ENCODE results near the gene WDR19. TPM values are rescaled to one million over a fixed set of nuclear protein-coding genes. Genes with fewer than 3 reads are reported as not detected.

Gene WDR19
- total RNA-seq, 1 donor from 2014 or later: 55.7 TPM

DNA sequence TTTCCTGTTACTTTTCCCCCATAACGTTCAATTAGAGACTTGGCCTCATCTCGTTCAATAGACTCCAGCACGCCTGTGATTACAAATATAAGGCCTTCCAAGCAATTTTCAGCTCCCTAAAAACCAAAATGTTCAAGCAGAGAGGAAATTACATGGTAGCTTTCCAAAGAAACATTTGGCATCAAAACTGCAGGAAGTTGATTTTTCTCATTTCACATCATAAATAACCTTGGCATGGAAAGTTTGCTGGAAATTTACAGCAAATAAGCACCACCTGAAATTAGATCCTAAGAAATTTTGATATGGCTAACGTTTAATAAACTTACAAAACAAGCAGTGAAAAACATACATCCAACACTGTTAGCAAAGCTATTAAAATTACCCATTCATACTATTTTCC is 130.5 kb downstream of the WDR19 start:
- no peak overlapping the region for H3K4me3 Mint-ChIP-seq
- no peak overlapping the region for H3K27ac Mint-ChIP-seq
- no peaks in the 10 kb centered on the region for H3K9me3 Mint-ChIP-seq
- H3K4me1 Mint-ChIP-seq: no peaks in the 10 kb centered on the region
- no peak for TF ChIP-seq CTCF (IDR thresholded peaks at IDR 0.05; ENCODE audit: unreplicated experiment)
- H3K27me3 Mint-ChIP-seq (ENCODE audit: low read depth): no peaks in the 10 kb centered on the region
- DNase-seq (ENCODE audit: low spot score in 2 of 2, unreplicated experiment in 2 of 2): no peak
- H3K36me3 Mint-ChIP-seq: peaks cover 30% of the 10 kb centered on the region

DNA sequence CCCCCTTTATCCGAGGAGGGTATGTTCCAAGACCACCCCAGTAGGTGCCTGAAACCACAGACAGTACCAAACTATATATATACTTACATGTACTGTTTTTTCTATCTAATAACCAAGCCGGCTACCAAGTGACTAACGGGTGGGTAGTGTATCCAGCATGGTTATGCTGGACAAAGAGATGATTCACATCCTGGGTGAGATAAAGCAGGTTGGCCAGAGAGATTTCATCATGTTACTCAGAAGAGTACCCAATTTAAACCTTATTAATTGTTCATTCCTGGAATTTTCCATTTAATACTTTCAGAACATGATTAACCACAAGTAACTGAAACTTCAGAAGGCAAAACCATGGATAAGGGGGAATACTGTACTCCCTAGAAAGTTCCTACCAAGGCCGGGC is 137.3 kb downstream of the WDR19 start:
- Mint-ChIP-seq H3K27me3 (ENCODE audit: low read depth) (no peaks in the 10 kb centered on the region), H3K27ac (no peak overlapping the region), H3K9me3 (no peaks in the 10 kb centered on the region), H3K4me1 (no peaks in the 10 kb centered on the region), H3K36me3 (peaks cover 20% of the 10 kb centered on the region), H3K4me3 (no peak overlapping the region)
- no peak for DNase-seq (ENCODE audit: low spot score in 2 of 2, unreplicated experiment in 2 of 2)
- no peak for TF ChIP-seq CTCF (IDR thresholded peaks at IDR 0.05; ENCODE audit: unreplicated experiment)

GRCh38 chr4:39320381-39321115 is 138.2 kb downstream of the WDR19 start:
- TF ChIP-seq CTCF (IDR thresholded peaks at IDR 0.05; ENCODE audit: unreplicated experiment): no peak
- H3K9me3 Mint-ChIP-seq: no peaks in the 10 kb centered on the region
- no peaks in the 10 kb centered on the region for H3K4me1 Mint-ChIP-seq
- H3K36me3 Mint-ChIP-seq: peaks cover 26% of the 10 kb centered on the region
- no peaks in the 10 kb centered on the region for H3K27me3 Mint-ChIP-seq (ENCODE audit: low read depth)
- no peak overlapping the region for H3K27ac Mint-ChIP-seq
- DNase-seq (ENCODE audit: low spot score in 2 of 2, unreplicated experiment in 2 of 2): no peak
- H3K4me3 Mint-ChIP-seq: no peak overlapping the region

DNA sequence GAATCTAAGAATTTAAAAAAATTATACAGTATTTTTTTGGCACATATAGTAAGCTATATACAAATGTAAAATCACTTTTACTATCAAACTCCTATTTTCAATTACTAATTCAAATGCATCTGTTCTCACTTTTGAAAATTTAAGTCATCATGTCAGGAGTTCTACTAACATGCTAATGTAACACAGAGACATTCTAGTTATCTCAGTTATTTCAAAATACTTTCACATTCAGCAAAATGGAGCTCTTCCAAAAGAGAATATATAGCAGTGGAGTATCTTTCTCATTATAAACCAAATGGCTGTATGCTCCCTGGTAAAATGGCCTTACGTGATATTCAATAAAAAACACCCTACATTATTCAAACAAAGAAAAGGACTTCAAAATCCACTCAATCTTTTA is 141.5 kb downstream of the WDR19 start:
- Mint-ChIP-seq H3K27ac (peak overlapping the region; percentile 9), H3K36me3 (peaks cover 39% of the 10 kb centered on the region), H3K9me3 (peaks cover 5% of the 10 kb centered on the region), H3K27me3 (ENCODE audit: low read depth) (no peaks in the 10 kb centered on the region), H3K4me3 (no peak overlapping the region), H3K4me1 (no peaks in the 10 kb centered on the region)
- TF ChIP-seq CTCF (IDR thresholded peaks at IDR 0.05; ENCODE audit: unreplicated experiment): no peak
- DNase-seq (ENCODE audit: low spot score in 2 of 2, unreplicated experiment in 2 of 2): no peak

GRCh38 chr4:39324446-39324845 is 142.1 kb downstream of the WDR19 start:
- peaks cover 39% of the 10 kb centered on the region for H3K36me3 Mint-ChIP-seq
- no peaks in the 10 kb centered on the region for H3K27me3 Mint-ChIP-seq (ENCODE audit: low read depth)
- TF ChIP-seq CTCF (IDR thresholded peaks at IDR 0.05; ENCODE audit: unreplicated experiment): no peak
- H3K27ac Mint-ChIP-seq: no peak overlapping the region
- H3K4me3 Mint-ChIP-seq: no peak overlapping the region
- DNase-seq (ENCODE audit: low spot score in 2 of 2, unreplicated experiment in 2 of 2): no peak
- peaks cover 5% of the 10 kb centered on the region for H3K9me3 Mint-ChIP-seq
- no peaks in the 10 kb centered on the region for H3K4me1 Mint-ChIP-seq
